Activated CD8-positive, alpha-beta T cell treated with anti-CD3 and anti-CD28 coated beads for 36 hours (primary cell): ENCODE results near the gene RFX1. TPM values are rescaled to one million over a fixed set of nuclear protein-coding genes. Genes with fewer than 3 reads are reported as not detected.
"Not testable (repeated sequence)": the region's sequence is repeated elsewhere in the genome, so short reads cannot be mapped to it uniquely, and the experiment has no call there.

Source experiments
- ATAC-seq: fragments of 200-7000 bp; cut with Tn5 transposase; one replicate; pipeline ENCODE4 v1.10.0; 2021; ENCODE audit warnings: mild to moderate bottlenecking, moderate library complexity
- CTCF ChIA-PET: fragments of 350-600 bp; sonication (Branson Sonifier 250); formaldehyde crosslinking; loops from one replicate; lab custom pipeline; 2021; ENCODE audit warnings: antibody characterized with exemption; lab: Charles Lee
- POLR2A ChIA-PET: fragments of 350-600 bp; sonication (Branson Sonifier 250); formaldehyde crosslinking; loops from one replicate; lab custom pipeline; 2021; ENCODE audit warnings: antibody characterized with exemption; lab: Charles Lee
- DNase-seq: peaks from one replicate; pipeline ENCODE4 v3.0.0-alpha.2; 2020
- H3K27ac Mint-ChIP-seq: one replicate; pipeline ENCODE4 v1.8.0; 2021; ENCODE audit warnings: mild to moderate bottlenecking, mixed read lengths
- H3K27me3 Mint-ChIP-seq: one replicate; pipeline ENCODE4 v1.8.0; 2021; ENCODE audit warnings: mixed read lengths
- H3K36me3 Mint-ChIP-seq: one replicate; pipeline ENCODE4 v1.8.0; 2021; ENCODE audit warnings: low read depth, mixed read lengths
- H3K4me1 Mint-ChIP-seq: one replicate; pipeline ENCODE4 v1.8.0; 2021; ENCODE audit warnings: low read depth, mixed read lengths
- H3K4me3 Mint-ChIP-seq: one replicate; pipeline ENCODE4 v1.8.0; 2021; ENCODE audit warnings: mild to moderate bottlenecking, moderate library complexity, mixed read lengths
- H3K9me3 Mint-ChIP-seq: one replicate; pipeline ENCODE4 v1.8.0; 2021; ENCODE audit warnings: mixed read lengths
- intact Hi-C: fragments of 100-400 bp; cut with micrococcal nuclease; formaldehyde crosslinking; loops from one replicate; pipeline ENCODE4 v1.10.0; 2022
- total RNA-seq, 2 experiments: library from RNA; stranded (reverse); gene quantifications; one replicate each; pipeline ENCODE4 v1.2.3, GENCODE V29; 2021
- TF ChIP-seq, protein P1 (sequence below): fragments of 200-600 bp; IDR thresholded peaks from one replicate; pipeline ENCODE4 v1.8.0; 2022; ENCODE audit warnings: antibody characterized with exemption, mild to moderate bottlenecking

RFX1 gene
- total RNA-seq, 2 experiments from 2014 or later, result 13.3 to 14.1 TPM

DNA sequence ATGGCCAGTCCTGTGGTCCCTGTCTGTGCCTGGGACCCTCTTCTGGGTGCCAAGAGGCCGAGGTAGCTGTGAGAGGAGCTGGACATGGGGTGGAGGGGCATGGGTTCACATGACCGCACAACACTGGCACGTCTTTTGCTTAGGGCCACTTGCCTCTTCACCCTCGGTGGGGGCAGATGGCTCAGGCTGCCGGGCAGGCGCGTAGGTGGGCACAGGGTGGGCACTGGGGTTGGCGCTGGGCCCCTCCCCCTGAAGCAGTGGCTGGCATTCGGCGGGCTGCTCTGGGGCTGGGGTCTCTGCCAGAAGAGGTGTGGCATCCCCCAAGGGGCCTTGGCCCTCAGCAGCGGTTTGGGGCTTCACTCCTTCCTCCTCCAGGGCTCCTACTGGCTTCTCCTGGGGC is 47.4 kb upstream of the RFX1 start:
- Mint-ChIP-seq H3K4me3 (no peak overlapping the region), H3K27ac (no peak overlapping the region), H3K9me3 (no peaks in the 10 kb centered on the region), H3K27me3 (peaks cover 13% of the 10 kb centered on the region), H3K36me3 (peaks cover 33% of the 10 kb centered on the region), H3K4me1 (peaks cover 13% of the 10 kb centered on the region)
- ChIA-PET POLR2A (interaction anchor here (1.3 kb wide), 1 partner anchor 18 kb away, joined by 7 read pairs; the partner anchor contains the start of gene MISP3), CTCF (interaction anchor here (0.7 to 0.9 kb wide), 2 partner anchors 22 to 178 kb away, joined by 3 read pairs; partner anchors contain the start of gene IL27RA)
- no peak for DNase-seq
- TF ChIP-seq, protein P1, sequence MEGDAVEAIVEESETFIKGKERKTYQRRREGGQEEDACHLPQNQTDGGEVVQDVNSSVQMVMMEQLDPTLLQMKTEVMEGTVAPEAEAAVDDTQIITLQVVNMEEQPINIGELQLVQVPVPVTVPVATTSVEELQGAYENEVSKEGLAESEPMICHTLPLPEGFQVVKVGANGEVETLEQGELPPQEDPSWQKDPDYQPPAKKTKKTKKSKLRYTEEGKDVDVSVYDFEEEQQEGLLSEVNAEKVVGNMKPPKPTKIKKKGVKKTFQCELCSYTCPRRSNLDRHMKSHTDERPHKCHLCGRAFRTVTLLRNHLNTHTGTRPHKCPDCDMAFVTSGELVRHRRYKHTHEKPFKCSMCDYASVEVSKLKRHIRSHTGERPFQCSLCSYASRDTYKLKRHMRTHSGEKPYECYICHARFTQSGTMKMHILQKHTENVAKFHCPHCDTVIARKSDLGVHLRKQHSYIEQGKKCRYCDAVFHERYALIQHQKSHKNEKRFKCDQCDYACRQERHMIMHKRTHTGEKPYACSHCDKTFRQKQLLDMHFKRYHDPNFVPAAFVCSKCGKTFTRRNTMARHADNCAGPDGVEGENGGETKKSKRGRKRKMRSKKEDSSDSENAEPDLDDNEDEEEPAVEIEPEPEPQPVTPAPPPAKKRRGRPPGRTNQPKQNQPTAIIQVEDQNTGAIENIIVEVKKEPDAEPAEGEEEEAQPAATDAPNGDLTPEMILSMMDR, result no peak
- no peak for ATAC-seq
- intact Hi-C loops, result no loop called here

DNA sequence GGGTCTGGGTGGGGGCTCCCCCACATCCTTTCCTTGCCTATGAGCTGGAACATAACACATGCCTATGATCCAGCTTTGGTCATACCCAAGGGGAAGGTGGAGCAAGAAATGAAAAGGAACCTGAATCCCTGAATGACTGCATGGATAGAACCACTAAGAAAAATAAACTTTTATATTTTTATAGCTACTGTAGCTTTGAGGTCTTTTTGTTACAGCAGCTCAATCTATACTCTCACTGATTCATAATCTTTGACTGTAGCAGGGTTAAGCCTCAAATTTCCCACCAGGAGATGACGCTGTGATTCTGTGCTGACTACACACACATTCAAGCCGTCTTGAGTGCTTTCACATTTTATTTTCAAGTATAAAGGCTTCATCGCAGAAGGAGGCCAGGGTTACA is 46.9 kb upstream of the RFX1 start:
- H3K27ac Mint-ChIP-seq, result no peak overlapping the region

DNA sequence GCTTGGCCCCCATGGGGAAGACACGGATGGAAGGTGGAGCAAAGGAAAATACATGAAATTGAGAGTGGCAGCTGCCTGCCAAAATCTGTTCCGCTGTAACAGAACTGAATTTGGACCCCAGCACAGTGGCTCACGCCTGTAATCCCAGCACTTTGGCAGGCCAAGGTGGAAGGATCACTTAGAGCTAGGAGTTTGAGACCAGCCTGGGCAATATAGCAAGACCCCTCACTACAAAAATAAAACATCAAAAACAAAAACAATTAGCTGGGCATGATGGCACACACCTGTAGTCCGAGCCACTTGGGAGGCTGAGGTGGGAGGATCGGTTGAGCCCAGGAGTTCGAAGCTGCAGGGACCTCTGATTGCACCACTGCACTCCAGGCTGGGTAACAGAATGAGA is 46.4 kb upstream of the RFX1 start:
- intact Hi-C loops, result no loop called here
- POLR2A ChIA-PET, result interaction anchor here (0.6 to 1.4 kb wide), 5 partner anchors 16 to 131 kb away, joined by 3 to 7 read pairs (median 3); partner anchors contain the start of gene MISP3
- no peaks in the 10 kb centered on the region for H3K9me3 Mint-ChIP-seq
- TF ChIP-seq, protein P1, result no peak
- CTCF ChIA-PET, result interaction anchor here (0.8 to 1.2 kb wide), 3 partner anchors 19 to 86 kb away, joined by 3 to 4 read pairs (median 3); partner anchors contain the start of gene ASF1B
- H3K4me1 Mint-ChIP-seq, result peaks cover 8% of the 10 kb centered on the region
- peaks cover 42% of the 10 kb centered on the region for H3K36me3 Mint-ChIP-seq
- no peak overlapping the region for H3K27ac Mint-ChIP-seq
- ATAC-seq, result no peak
- no peak overlapping the region for H3K4me3 Mint-ChIP-seq
- peaks cover 3% of the 10 kb centered on the region for H3K27me3 Mint-ChIP-seq
- DNase-seq, result no peak

More for the DNA sequence above, 46.9 kb upstream of the RFX1 start:
- H3K4me1 Mint-ChIP-seq, result peaks cover 13% of the 10 kb centered on the region
- no peak for DNase-seq
- peaks cover 8% of the 10 kb centered on the region for H3K27me3 Mint-ChIP-seq
- TF ChIP-seq, protein P1, result no peak
- intact Hi-C loops, result no loop called here
- POLR2A ChIA-PET, result interaction anchor here (0.6 to 1.4 kb wide), 3 partner anchors 18 to 76 kb away, joined by 3 to 7 read pairs (median 4); partner anchors contain the start of gene MISP3
- no peak for ATAC-seq
- no peaks in the 10 kb centered on the region for H3K9me3 Mint-ChIP-seq
- H3K36me3 Mint-ChIP-seq, result peaks cover 37% of the 10 kb centered on the region
- H3K4me3 Mint-ChIP-seq, result no peak overlapping the region
- CTCF ChIA-PET, result interaction anchor here (0.7 to 1.2 kb wide), 4 partner anchors 18 to 86 kb away, joined by 3 to 4 read pairs (median 3); partner anchors contain the start of genes ASF1B and IL27RA

DNA sequence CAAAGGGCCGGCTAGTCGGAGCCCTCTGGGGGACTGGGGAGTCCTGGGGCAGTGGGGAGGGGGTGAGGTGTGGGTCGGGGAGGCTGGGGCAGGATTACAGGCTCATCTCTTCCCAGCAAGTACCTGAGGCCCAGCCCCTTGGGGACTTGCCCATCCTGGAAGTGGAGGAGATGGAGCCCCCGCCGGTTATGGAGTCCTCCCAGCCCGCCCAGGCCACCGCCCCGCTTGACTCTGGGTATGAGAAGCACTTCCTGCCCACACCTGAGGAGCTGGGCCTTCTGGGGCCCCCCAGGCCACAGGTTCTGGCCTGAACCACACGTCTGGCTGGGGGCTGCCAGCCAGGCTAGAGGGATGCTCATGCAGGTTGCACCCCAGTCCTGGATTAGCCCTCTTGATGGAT is 45.9 kb upstream of the RFX1 start:
- POLR2A ChIA-PET, result interaction anchor here (0.6 to 1.4 kb wide), 4 partner anchors 16 to 131 kb away, joined by 3 to 7 read pairs (median 3); partner anchors contain the start of gene MISP3
- peak overlapping the region; percentile 20 for H3K27ac Mint-ChIP-seq
- no peaks in the 10 kb centered on the region for H3K9me3 Mint-ChIP-seq
- TF ChIP-seq, protein P1, result no peak
- intact Hi-C loops, result no loop called here
- CTCF ChIA-PET, result interaction anchor here (1.0 to 6.6 kb wide), 3 partner anchors 7 to 85 kb away, joined by 3 to 69 read pairs (median 4); partner anchors contain the start of genes ASF1B and PALM3
- H3K36me3 Mint-ChIP-seq, result peaks cover 46% of the 10 kb centered on the region
- H3K4me3 Mint-ChIP-seq, result no peak overlapping the region
- DNase-seq (no peak), ATAC-seq (no peak)
- peaks cover 3% of the 10 kb centered on the region for H3K27me3 Mint-ChIP-seq
- H3K4me1 Mint-ChIP-seq, result peaks cover 7% of the 10 kb centered on the region

DNA sequence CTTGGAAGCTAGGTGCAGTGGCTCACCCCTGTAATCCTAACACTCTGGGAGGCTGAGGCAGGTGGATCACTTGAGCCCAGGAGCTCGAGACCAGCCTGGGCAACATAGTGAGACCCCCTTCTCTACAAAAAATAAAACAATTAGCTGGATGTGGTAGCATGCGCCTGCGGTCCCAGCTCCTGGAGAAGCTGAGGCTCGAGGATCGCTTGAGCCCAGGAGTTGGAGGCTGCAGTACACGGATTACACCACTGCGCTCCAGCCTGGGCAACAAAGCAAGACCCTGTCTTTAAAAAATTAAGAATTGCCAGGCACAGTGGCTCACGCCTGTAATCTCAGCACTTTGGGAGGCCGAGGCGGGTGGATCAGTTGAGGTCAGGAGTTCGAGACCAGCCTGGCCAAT is 44.8 kb upstream of the RFX1 start:
- peaks cover 55% of the 10 kb centered on the region for H3K36me3 Mint-ChIP-seq
- H3K27ac Mint-ChIP-seq, intact Hi-C loops, H3K9me3 Mint-ChIP-seq, ATAC-seq, H3K27me3 Mint-ChIP-seq, H3K4me3 Mint-ChIP-seq, DNase-seq: not testable (repeated sequence)
- ChIA-PET CTCF (interaction anchor here (0.9 to 6.6 kb wide), 4 partner anchors 8 to 171 kb away, joined by 3 to 69 read pairs (median 4); partner anchors contain the start of genes IL27RA and PALM3), POLR2A (interaction anchor here (1.0 kb wide), 1 partner anchor 19 kb away, joined by 3 read pairs; the partner anchor contains the start of gene IL27RA)
- peaks cover 11% of the 10 kb centered on the region for H3K4me1 Mint-ChIP-seq
